HepG2 (cell line): ENCODE measurements around the gene KHNYN. TPM values are rescaled to one million over a fixed set of nuclear protein-coding genes. Genes with fewer than 3 reads are reported as not detected.
A peak's percentile ranks its signal among the peaks of the same experiment; 100 is the strongest.

ENCODE experiments used
- ARNT2 ChIP-seq: sonication (generic); formaldehyde crosslinking; IDR thresholded peaks from 2 replicates; pipeline ENCODE4 v1.8.0; 2022; ENCODE audit warnings: mild to moderate bottlenecking, low read depth, missing genetic modification reagents, moderate library complexity
- CSRNP1 ChIP-seq: sonication (generic); formaldehyde crosslinking; IDR thresholded peaks from 2 replicates; pipeline ENCODE4 v1.8.1; 2023; ENCODE audit warnings: mild to moderate bottlenecking, missing genetic modification reagents
- FOXO1 ChIP-seq: sonication (generic); formaldehyde crosslinking; IDR thresholded peaks from 2 replicates; pipeline ENCODE4 v1.4.0; 2020; ENCODE audit warnings: missing genetic modification reagents
- GABPB1 ChIP-seq: IDR thresholded peaks from 2 replicates; pipeline ENCODE4 v1.6.1; 2016; ENCODE audit warnings: mild to moderate bottlenecking, missing genetic modification reagents, moderate library complexity, missing compliant biosample characterization
- GMEB1 ChIP-seq: sonication (generic); formaldehyde crosslinking; IDR thresholded peaks from 2 replicates; pipeline ENCODE4 v1.5.1; 2020; ENCODE audit warnings: missing genetic modification reagents, mild to moderate bottlenecking, borderline replicate concordance
- KDM2A ChIP-seq: sonication (generic); formaldehyde crosslinking; IDR thresholded peaks from 2 replicates; pipeline ENCODE4 v1.4.0; 2020; ENCODE audit warnings: low read depth, missing genetic modification reagents, borderline replicate concordance
- NBN ChIP-seq: fragments of 450-650 bp; conservative IDR thresholded peaks from 2 replicates; pipeline ENCODE4 v1.6.1; 2017
- NFATC3 ChIP-seq: sonication (generic); formaldehyde crosslinking; IDR thresholded peaks from 2 replicates; pipeline ENCODE4 v1.5.1; 2020; ENCODE audit warnings: mild to moderate bottlenecking, missing genetic modification reagents
- PATZ1 ChIP-seq: sonication (generic); formaldehyde crosslinking; IDR thresholded peaks from 2 replicates; pipeline ENCODE4 v1.4.0; 2020; ENCODE audit warnings: missing genetic modification reagents
- PLRG1 ChIP-seq: fragments of 450-650 bp; conservative IDR thresholded peaks from 2 replicates; pipeline ENCODE4 v1.6.1; 2016
- POLR2AphosphoS5 ChIP-seq: IDR thresholded peaks from 2 replicates; pipeline ENCODE4 v1.6.1; 2012; ENCODE audit warnings: low read depth, low read length
- RBM22 ChIP-seq: fragments of 200-400 bp; formaldehyde crosslinking; optimal IDR thresholded peaks from 2 replicates; pipeline ENCODE3; 2017; ENCODE audit warnings: mild to moderate bottlenecking, low read length, moderate library complexity
- RFXAP ChIP-seq: sonication (generic); formaldehyde crosslinking; IDR thresholded peaks from 2 replicates; pipeline ENCODE4 v1.4.0; 2020; ENCODE audit warnings: missing genetic modification reagents, borderline replicate concordance
- SALL2 ChIP-seq: sonication (generic); formaldehyde crosslinking; IDR thresholded peaks from 2 replicates; pipeline ENCODE4 v1.8.1; 2023; ENCODE audit warnings: mild to moderate bottlenecking, missing genetic modification reagents, inconsistent platforms
- SKIL ChIP-seq: sonication (generic); formaldehyde crosslinking; IDR thresholded peaks from 2 replicates; pipeline ENCODE4 v1.8.0; 2022; ENCODE audit warnings: missing genetic modification reagents, mild to moderate bottlenecking, moderate library complexity, borderline replicate concordance
- ZBTB21 ChIP-seq: sonication (generic); formaldehyde crosslinking; IDR thresholded peaks from 2 replicates; pipeline ENCODE4 v1.4.0; 2020; ENCODE audit warnings: missing genetic modification reagents
- ZBTB38 ChIP-seq: sonication (generic); formaldehyde crosslinking; IDR thresholded peaks from 2 replicates; pipeline ENCODE4 v1.5.1; 2020; ENCODE audit warnings: mild to moderate bottlenecking, missing genetic modification reagents
- ZBTB7B ChIP-seq: sonication (generic); formaldehyde crosslinking; IDR thresholded peaks from 2 replicates; pipeline ENCODE4 v1.4.0; 2020; ENCODE audit warnings: missing genetic modification reagents
- ZNF224 ChIP-seq: sonication (generic); formaldehyde crosslinking; IDR thresholded peaks from 2 replicates; pipeline ENCODE4 v1.5.0; 2020; ENCODE audit warnings: mild to moderate bottlenecking, missing genetic modification reagents
- ZNF292 ChIP-seq: sonication (generic); formaldehyde crosslinking; IDR thresholded peaks from 2 replicates; pipeline ENCODE4 v1.8.1; 2022; ENCODE audit warnings: mild to moderate bottlenecking, low read depth, missing genetic modification reagents, borderline replicate concordance
- ZNF337 ChIP-seq: sonication (generic); formaldehyde crosslinking; IDR thresholded peaks from 2 replicates; pipeline ENCODE4 v1.5.1; 2020; ENCODE audit warnings: missing genetic modification reagents, low read depth, mild to moderate bottlenecking, borderline replicate concordance
- ZNF605 ChIP-seq: sonication (generic); formaldehyde crosslinking; IDR thresholded peaks from 2 replicates; pipeline ENCODE4 v1.8.0; 2022; ENCODE audit warnings: mild to moderate bottlenecking, missing genetic modification reagents
- ZNF768 ChIP-seq: sonication (generic); formaldehyde crosslinking; IDR thresholded peaks from 2 replicates; pipeline ENCODE4 v1.4.0; 2020; ENCODE audit warnings: missing genetic modification reagents
- polyA plus RNA-seq, 8 experiments: library from polyadenylated mRNA; depleted of rRNA in 3 of 8; stranded (reverse) in 7 of 8; unstranded in 1 of 8; fragments of >200 nt; fragmentation: Illumina TruSeq in 4 of 8; extraction: Trizol in 4 of 8; gene quantifications; 2 replicates each; pipeline versions ENCODE4 v1.2.1 to v1.2.3, GENCODE V29; 2011 to 2016; ENCODE audit warnings: low read depth in 4 of 8, missing spikeins in 1 of 8, mixed read lengths in 1 of 8; ENCODE audit not compliant: insufficient read depth in 1 of 8
- total RNA-seq, 5 experiments: library from RNA; depleted of rRNA; stranded (reverse); fragments of >200 nt; fragmentation: Illumina TruSeq; extraction: Trizol; gene quantifications; 2 replicates each; pipeline ENCODE4 v1.2.3, GENCODE V29; 2016; ENCODE audit warnings: low read depth in 1 of 5

Gene KHNYN
- total and polyA plus RNA-seq, 2 of the 13 experiments (the other 11 are each of a cell fraction or from before 2014, with no cell fraction given) = 52.8 to 75.7 TPM

GRCh38 chr14:24439830-24440605 is 10.3 kb downstream of the KHNYN start (continued):
- TF ChIP-seq SKIL (CRISPR knock-in tag) = no peak
- no peak for TF ChIP-seq PLRG1
- TF ChIP-seq ZNF337 (CRISPR knock-in tag) = no peak
- no peak for TF ChIP-seq ZBTB21 (CRISPR knock-in tag)
- peak; percentile 63; the same call in 1 of the 2 replicates for TF ChIP-seq ZNF768 (CRISPR knock-in tag)
- TF ChIP-seq SALL2 (CRISPR knock-in tag) = no peak
- 0 out of 2 replicates have a peak, but pooled peaks have one; percentile 32 for TF ChIP-seq CSRNP1 (CRISPR knock-in tag)
- TF ChIP-seq ZBTB7B = no peak
- TF ChIP-seq GABPB1 = peak; percentile 44; the same call in 1 of the 2 replicates
- TF ChIP-seq ZNF224 (CRISPR knock-in tag) = no peak
- TF ChIP-seq NBN = no peak
- 0 out of 2 replicates have a peak, but pooled peaks have one; percentile 12 for TF ChIP-seq POLR2AphosphoS5
- peak; percentile 46 for TF ChIP-seq KDM2A
- TF ChIP-seq RFXAP (CRISPR knock-in tag) = no peak
- no peak for TF ChIP-seq FOXO1 (CRISPR knock-in tag)
- no peak for TF ChIP-seq ARNT2 (CRISPR knock-in tag)
- TF ChIP-seq ZBTB38 = 0 out of 2 replicates have a peak, but pooled peaks have one; percentile 16
- no peak for TF ChIP-seq ZNF292
- TF ChIP-seq RBM22 = peak; percentile 47
- no peak for TF ChIP-seq NFATC3 (CRISPR knock-in tag)
- TF ChIP-seq PATZ1 (CRISPR knock-in tag) = no peak
- no peak for TF ChIP-seq GMEB1 (CRISPR knock-in tag)
- TF ChIP-seq ZNF605 (CRISPR knock-in tag) = 0 out of 2 replicates have a peak, but pooled peaks have one; percentile 28
